ENCODE measurements around the gene RIOK3. TPM values are rescaled to one million over a fixed set of nuclear protein-coding genes. Genes with fewer than 3 reads are reported as not detected.

Gene RIOK3
- total RNA-seq, 2 donors from 2014 or later, result 51.3 to 59.0 TPM

DNA sequence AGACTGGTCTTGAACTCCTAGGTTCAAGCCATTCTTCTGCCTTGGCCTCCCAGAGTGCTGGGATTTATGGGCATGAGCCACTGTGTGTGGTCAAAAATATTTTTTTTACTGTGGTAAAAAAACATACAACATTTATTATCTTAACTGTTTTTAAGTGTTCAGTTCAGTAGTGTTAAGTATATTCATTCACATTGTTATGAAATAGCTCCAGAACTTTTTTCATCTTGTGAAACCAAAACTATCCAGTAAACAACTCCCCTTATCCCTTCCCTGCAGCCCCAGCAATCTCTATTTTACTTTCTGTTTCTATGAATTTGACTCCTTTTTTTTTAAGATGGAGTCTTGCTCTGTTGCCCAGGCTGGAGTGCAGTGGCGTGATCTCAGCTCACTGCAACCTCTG lies 59.6 kb downstream of the RIOK3 start:
- Histone ChIP-seq H3K27me3 (replicated peaks; ENCODE audit: insufficient read depth) (no peaks in the 10 kb centered on the region), H3K9me3 (no peaks in the 10 kb centered on the region), H3K36me3 (peaks cover 17% of the 10 kb centered on the region), H3K27ac (no peak overlapping the region), H3K4me3 (no peak overlapping the region), H3K4me1 (ENCODE audit: control insufficient read depth in 1 of 2, low read depth in 2 of 2) (no peaks in the 10 kb centered on the region)
- no peak for ATAC-seq (ENCODE audit: insufficient number of reproducible peaks, low FRiP score, low read depth)
- TF ChIP-seq, protein P1, sequence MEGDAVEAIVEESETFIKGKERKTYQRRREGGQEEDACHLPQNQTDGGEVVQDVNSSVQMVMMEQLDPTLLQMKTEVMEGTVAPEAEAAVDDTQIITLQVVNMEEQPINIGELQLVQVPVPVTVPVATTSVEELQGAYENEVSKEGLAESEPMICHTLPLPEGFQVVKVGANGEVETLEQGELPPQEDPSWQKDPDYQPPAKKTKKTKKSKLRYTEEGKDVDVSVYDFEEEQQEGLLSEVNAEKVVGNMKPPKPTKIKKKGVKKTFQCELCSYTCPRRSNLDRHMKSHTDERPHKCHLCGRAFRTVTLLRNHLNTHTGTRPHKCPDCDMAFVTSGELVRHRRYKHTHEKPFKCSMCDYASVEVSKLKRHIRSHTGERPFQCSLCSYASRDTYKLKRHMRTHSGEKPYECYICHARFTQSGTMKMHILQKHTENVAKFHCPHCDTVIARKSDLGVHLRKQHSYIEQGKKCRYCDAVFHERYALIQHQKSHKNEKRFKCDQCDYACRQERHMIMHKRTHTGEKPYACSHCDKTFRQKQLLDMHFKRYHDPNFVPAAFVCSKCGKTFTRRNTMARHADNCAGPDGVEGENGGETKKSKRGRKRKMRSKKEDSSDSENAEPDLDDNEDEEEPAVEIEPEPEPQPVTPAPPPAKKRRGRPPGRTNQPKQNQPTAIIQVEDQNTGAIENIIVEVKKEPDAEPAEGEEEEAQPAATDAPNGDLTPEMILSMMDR (IDR thresholded peaks at IDR 0.05), result no peak
- DNase-seq (ENCODE audit: low spot score), result no peak

DNA sequence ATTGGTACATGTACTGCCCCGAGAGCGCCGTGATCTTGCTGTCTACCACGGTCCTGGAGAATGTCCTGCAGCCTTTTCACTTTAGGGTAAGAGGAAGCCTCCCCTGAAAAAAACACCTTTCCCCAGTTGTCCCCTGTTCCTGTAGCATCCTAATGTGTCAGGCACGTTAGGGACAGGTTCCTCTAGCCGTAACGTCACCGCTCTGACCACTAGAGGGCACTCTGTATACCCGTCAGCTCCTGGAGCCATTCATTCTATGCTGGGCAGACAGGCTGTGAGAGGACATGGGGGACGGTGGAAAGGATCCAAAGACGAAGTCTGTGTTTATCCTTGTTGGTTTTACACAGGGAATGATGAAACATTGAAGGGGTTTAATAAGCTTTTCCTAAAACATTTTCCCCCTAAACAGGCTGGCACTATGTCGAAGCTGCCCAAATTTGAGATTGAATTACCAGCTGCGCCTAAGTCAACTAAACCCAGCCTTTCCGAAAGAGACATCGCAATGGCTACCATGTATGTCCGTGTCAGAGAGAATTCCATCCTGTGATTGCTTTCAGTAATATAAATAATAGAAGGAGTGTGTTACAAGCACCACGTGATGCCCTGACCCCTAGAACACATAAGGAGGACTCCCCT lies 62.9 kb downstream of the RIOK3 start:
- no peak for DNase-seq (ENCODE audit: low spot score)
- Histone ChIP-seq H3K4me1 (ENCODE audit: control insufficient read depth in 1 of 2, low read depth in 2 of 2) (no peaks in the 10 kb centered on the region), H3K27ac (no peak overlapping the region), H3K27me3 (replicated peaks; ENCODE audit: insufficient read depth) (no peaks in the 10 kb centered on the region), H3K9me3 (no peaks in the 10 kb centered on the region), H3K36me3 (peaks cover 37% of the 10 kb centered on the region), H3K4me3 (no peak overlapping the region)
- peak; percentile 70 for ATAC-seq (ENCODE audit: insufficient number of reproducible peaks, low FRiP score, low read depth)
- TF ChIP-seq, protein P1 (IDR thresholded peaks at IDR 0.05), result peak; percentile 82

DNA sequence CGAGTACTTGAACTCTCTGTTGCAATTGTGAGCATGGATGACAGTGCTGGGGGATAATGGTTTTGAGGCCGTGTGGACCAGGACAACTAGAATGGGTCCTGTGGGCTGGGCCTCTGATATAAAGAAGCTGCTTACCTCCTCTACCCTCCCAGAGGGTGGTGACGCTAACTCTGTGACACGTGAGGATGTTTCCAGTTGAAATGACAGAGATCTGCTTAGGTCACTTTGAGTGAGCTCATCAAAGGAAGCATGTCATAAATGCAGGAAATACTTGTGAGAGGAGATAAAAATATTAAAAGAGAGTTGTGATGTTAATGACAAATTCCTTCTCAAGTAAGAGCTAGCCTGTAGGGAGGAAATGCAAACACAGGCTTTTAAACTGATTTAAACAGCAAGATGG lies 66.6 kb downstream of the RIOK3 start:
- no peak for ATAC-seq (ENCODE audit: insufficient number of reproducible peaks, low FRiP score, low read depth)
- H3K36me3 ChIP-seq, result peaks cover 61% of the 10 kb centered on the region
- no peak overlapping the region for H3K4me3 ChIP-seq
- TF ChIP-seq, protein P1 (IDR thresholded peaks at IDR 0.05), result no peak
- DNase-seq (ENCODE audit: low spot score), result no peak
- no peaks in the 10 kb centered on the region for H3K27me3 ChIP-seq (replicated peaks; ENCODE audit: insufficient read depth)
- peaks cover 0 to 14% of the 10 kb centered on the region in 2 donors for H3K4me1 ChIP-seq (ENCODE audit: control insufficient read depth in 1 of 2, low read depth in 2 of 2)
- no peaks in the 10 kb centered on the region for H3K9me3 ChIP-seq
- H3K27ac ChIP-seq, result no peak overlapping the region

DNA sequence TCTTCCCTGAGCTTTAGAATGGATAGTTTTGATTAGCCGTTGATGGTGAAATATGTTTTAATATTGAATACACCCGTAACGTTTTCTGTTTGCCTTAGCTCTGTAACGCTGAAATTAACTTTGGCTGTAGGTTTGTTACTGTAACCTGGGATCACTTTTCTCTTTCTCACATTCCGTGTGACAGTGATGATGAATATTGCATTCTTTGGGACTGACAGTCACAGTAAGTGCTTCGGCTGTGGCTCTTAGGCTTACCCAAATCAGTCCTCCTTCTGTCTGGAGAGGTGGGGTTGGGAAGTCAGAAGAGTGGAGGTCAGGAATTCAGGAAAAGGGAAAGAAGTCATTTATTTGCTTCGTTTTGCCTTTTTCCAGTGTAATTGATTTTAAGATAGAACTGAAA lies 68.2 kb downstream of the RIOK3 start:
- H3K36me3 ChIP-seq, result peaks cover 61% of the 10 kb centered on the region
- peak overlapping the region in 1 of 2 donors; percentile 6 for H3K27ac ChIP-seq
- TF ChIP-seq, protein P1 (IDR thresholded peaks at IDR 0.05), result no peak
- no peak overlapping the region for H3K4me3 ChIP-seq
- DNase-seq (ENCODE audit: low spot score), result no peak
- no peaks in the 10 kb centered on the region for H3K27me3 ChIP-seq (replicated peaks; ENCODE audit: insufficient read depth)
- no peaks in the 10 kb centered on the region for H3K9me3 ChIP-seq
- no peak for ATAC-seq (ENCODE audit: insufficient number of reproducible peaks, low FRiP score, low read depth)
- H3K4me1 ChIP-seq (ENCODE audit: control insufficient read depth in 1 of 2, low read depth in 2 of 2), result peaks cover 0 to 14% of the 10 kb centered on the region in 2 donors

DNA sequence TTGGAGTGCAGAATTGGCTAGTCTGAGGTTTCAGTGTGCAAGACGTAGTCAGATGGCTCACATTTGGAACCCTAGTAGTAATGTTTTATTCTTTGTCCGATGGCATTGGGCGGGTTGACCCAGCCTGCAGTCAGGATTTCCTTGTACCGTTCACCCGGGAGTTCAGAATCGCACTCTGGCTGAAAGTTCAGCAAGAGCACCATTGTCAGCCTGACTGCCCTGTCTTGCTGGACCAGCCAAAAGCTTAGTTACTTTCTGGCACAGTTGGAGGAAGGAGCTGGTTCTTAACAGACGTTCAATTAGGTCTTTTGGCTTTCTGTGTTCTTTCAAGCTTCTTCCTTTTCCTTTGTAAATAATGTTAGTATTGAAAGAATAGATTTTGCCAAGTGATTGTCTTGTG lies 68.8 kb downstream of the RIOK3 start:
- H3K4me3 ChIP-seq, result no peak overlapping the region
- no peaks in the 10 kb centered on the region for H3K9me3 ChIP-seq
- peaks cover 67% of the 10 kb centered on the region for H3K36me3 ChIP-seq
- peaks cover 0 to 14% of the 10 kb centered on the region in 2 donors for H3K4me1 ChIP-seq (ENCODE audit: control insufficient read depth in 1 of 2, low read depth in 2 of 2)
- DNase-seq (ENCODE audit: low spot score) (no peak), ATAC-seq (ENCODE audit: insufficient number of reproducible peaks, low FRiP score, low read depth) (no peak)
- TF ChIP-seq, protein P1 (IDR thresholded peaks at IDR 0.05), result no peak
- H3K27me3 ChIP-seq (replicated peaks; ENCODE audit: insufficient read depth), result no peaks in the 10 kb centered on the region
- H3K27ac ChIP-seq, result peak overlapping the region in 1 of 2 donors; percentile 6
